HG03095 (cell line): ENCODE results near the gene CFHR4.
"Not testable (repeated sequence)": the region's sequence is repeated elsewhere in the genome, so short reads cannot be mapped to it uniquely, and the experiment has no call there.

Experiments used
- ATAC-seq: cut with Tn5 transposase; IDR thresholded peaks from one replicate; pipeline ENCODE4 v1.9.1; 2021; ENCODE audit warnings: moderate library complexity; ENCODE audit not compliant: unreplicated experiment

The CFHR4 gene

DNA sequence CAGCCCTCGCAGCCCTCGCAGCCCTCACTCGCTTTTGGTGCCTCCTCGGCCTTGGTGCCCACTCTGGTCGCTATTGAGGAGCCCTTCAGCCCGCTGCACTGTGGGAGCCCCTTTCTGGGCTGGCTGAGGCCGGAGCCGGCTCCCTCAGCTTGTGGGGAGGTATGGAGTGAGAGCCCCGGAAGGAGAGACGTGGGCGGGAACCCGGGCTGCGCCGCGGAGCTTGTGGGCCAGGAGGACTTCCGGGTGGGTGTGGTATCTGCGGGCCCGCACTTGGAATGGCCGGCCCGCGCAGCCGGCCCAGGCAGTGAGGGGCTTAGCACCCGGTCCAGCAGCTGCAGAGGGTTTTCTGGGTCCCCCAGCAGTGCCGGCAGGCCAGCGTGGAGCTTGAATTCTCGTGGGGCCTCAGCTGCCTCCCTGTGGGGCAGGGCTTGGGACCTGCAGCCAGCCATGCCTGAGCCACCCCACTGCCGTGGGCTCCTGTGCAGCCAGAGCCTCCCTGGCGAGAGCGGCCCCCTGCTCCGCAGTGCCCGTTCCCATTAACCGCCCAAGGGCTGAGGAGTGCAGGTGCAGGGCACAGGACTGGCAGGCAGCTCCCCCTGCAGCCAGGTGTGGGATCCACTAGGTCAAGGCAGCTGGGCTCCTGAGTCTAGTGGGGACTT is 45.8 kb downstream of the CFHR4 start:
- no peak for ATAC-seq

- ATAC-seq, result not testable (repeated sequence)
Observed at GRCh38 chr1:196941474-196941873, 53.6 kb downstream of the CFHR4 start.

DNA sequence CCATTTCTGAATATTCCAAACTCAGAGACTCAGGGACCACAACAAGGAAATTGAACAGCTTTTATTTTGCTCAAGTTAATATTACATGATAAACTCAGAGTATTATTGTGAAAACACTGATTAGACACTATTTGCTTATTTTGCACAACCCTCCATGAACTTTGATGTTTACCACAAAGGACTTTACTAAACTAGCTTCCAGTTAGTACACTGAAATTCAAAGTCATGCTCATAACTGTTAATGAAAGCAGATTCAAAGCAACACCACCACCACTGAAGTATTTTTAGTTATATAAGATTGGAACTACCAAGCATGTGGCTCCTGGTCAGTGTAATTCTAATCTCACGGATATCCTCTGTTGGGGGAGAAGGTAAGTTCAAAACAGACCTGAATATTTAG is 55.7 kb downstream of the CFHR4 start, which contains the start of gene CFHR2:
Gene CFHR2, plus strand, starts transcription at position 171 of the 400 bp plus-strand sequence. Its CDS starts 143 bp downstream, at position 314.
- ATAC-seq, result not testable (repeated sequence)

GRCh38 chr1:196951711-196952394 is 64.0 kb downstream of the CFHR4 start:
- ATAC-seq, result peak; percentile 84

- ATAC-seq, result no peak
Observed at GRCh38 chr1:196954778-196955177, 66.9 kb downstream of the CFHR4 start.

- no peak for ATAC-seq
Observed at GRCh38 chr1:196955926-196956325, 68.1 kb downstream of the CFHR4 start.

DNA sequence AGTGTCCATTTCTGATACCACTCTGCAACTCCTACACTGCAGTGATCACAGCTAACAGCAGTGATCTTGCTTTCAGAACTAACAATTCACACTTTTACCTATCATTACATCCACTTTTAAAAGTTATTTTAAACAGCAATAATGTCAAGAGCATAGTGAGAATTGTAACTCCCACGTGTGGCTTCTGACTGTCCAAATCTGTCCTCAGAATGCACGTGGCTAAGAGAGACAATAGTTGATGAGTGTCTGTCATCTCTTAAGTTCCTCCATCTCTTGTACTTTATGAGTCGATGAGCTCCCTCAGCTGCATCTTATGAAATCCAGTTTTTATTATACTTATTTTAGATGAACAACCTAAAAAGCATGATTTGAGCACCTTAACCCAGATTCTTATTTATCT is 73.0 kb downstream of the CFHR4 start:
- peak; percentile 80 for ATAC-seq
